Measurements from ENCODE around the gene TGFBR2.
"Not testable (repeated sequence)": the region's sequence is repeated elsewhere in the genome, so short reads cannot be mapped to it uniquely, and the experiment has no call there.

Gene TGFBR2

DNA sequence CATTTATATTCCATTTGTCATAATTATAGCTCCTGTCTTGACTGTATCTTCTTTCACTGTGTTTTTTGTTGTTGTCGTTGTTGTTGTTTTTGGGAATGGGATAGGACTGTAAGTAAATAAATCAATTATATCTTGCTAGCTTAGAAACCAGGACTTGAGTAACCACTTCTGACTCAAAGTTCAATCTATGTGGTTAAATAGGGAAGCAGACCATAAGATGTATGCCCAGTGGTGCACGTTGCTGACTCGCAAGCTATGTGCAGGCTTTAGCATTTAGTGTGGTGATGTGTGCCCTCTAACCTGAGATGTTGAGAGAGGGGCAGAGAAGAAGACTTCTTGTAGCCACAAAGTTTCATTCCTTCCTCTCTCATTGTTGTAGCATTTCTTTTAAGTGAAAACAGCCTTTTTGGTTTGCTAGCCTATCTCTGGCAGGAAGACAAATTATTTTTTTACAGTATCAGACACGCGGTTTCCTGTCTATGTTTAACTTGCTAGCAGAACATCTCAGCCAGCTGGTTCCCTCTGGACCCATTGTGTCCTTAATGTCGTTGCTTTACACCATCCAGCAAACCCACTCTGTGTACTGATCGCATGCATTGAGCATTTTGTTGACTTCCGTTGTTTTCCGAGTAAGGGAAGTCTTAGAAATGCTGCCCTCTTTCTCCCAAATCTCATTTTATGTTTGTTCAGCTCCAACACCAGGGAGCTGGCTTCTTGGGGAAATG lies 52.1 kb downstream of the TGFBR2 start:
- DNase-seq (ENCODE audit: low spot score): peak; percentile 73

DNA sequence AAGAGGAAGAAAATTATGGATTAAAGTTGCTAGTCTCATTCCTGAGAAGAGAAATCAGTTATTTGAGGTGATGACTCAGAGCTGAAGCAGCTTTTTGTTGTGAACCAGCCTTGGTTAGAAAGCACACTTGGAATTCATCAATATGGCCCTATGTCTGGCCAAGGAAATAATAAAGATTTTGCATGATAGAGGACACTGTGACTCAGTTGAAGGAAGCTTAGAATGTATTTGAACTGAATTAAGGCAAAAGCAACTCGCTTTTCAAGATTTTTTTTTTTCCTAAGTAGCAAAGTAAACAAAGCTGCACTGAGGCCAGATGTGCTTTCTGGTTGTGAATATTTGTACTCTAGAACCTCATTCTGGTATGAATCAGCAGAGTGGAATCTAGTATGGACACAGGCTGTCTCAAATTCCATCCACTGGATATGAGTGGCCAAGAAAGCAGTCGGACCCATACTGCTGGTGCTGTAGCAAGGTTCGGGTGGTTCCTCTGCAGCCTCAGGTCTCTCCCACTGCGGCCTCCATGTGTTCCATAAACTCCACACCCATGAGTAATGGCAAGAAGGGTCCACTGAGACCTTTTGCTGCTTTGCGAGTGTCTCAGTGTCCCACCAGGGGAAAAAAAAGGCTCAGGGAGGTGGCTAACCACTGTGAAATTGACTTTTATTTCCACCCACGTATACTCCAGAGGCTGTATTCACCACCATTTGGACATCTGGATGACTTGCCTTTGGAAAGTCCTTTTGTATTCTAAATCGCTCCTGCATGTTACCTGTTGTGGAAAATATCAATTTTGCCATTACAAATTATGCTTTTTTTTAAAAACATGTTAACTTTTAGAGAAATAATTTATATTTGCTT lies 53.1 kb downstream of the TGFBR2 start:
- no peak for DNase-seq (ENCODE audit: low spot score)

DNA sequence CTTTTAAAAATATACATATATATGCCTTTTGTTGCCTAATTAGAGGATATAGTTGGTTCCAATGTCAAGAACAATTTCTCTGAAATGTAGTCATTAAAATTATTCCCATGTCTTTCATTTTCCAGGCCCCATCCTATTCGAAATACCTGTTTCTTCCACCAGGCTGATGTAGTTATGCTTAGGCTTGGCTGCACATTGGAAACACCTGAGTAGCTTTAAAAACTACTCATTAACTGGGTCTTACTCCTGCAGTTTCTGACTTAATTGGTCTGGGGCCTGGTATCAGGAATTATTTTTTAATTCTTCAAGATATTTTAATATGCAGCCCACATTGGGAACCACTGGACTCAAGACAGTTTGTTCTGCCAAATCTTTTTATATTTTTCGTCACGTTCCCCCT lies 53.7 kb downstream of the TGFBR2 start:
- no peak for DNase-seq (ENCODE audit: low spot score)

DNA sequence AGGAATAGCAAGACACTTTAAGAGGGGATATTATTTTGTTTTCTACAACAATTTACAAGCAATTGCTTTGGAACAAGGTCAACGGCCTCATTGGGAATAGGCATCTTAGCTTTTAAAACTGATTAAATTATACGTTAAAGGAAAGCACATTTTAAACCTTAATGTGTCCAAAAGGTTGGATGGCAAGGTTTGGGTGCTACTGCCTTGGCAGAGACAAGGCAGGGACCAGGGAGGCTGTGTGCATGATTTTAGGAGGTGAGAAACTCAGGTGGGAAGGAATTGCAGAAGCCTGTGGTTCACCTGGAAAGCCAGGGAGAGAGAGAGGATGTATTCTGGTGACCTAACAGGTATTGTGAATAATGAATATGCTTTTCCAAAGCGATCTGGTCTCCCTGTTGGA lies 54.3 kb downstream of the TGFBR2 start:
- no peak for DNase-seq (ENCODE audit: low spot score)

DNA sequence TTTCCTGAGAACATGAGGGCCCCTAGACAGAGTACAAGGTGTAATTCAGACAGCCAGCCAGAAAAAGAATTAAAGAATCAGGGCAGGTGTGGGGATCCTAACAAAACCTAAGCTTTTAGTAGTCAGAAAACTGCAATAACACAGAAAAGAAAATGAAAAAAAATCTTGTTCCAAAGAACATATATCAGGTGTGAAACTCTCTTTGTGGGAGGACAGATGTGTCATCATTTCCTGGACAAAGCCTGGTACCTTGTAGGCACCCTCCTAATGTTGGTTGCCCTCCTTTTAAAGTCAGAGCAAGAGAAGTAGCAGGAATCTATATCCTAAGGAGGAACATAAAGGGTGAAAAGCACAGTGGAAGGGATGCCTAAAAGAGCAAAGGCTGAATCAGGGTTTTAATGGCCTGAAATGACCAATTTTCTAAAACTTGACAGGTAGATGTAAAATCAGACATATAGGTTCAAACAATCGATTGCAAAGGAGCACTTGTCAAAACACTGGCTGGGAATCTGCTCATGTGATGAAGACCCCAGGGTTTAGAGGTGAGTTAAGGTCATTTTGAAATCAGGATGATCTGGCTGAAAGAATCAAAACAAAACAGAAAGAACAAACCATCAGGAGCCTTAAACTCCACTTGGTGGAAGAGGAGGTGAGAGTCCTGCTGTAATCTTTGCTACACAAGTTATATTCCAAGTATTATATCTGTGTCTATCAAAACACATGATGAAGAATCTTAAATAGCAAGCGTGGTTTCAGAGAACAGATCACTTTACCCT lies 54.9 kb downstream of the TGFBR2 start:
- peak; percentile 36 for DNase-seq (ENCODE audit: low spot score)

DNA sequence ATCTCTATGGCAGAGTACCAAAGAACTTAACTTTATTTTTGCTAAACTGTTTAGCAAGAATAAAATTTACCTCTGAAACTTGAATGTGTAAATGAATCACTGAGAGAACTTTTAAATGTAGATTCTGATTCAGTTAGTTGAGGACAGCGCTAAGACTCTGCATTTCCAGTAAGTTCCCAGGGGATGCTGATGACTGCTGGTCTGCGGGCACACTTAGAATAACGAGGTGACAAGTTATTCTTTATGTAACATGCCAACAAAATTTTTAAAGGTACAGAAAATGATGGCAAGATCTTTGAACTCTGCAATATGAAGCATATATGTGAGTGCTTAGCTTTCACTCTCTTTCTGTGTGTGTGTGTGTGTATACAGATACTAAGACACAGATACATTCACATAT lies 56.4 kb downstream of the TGFBR2 start:
- DNase-seq (ENCODE audit: low spot score): no peak

DNA sequence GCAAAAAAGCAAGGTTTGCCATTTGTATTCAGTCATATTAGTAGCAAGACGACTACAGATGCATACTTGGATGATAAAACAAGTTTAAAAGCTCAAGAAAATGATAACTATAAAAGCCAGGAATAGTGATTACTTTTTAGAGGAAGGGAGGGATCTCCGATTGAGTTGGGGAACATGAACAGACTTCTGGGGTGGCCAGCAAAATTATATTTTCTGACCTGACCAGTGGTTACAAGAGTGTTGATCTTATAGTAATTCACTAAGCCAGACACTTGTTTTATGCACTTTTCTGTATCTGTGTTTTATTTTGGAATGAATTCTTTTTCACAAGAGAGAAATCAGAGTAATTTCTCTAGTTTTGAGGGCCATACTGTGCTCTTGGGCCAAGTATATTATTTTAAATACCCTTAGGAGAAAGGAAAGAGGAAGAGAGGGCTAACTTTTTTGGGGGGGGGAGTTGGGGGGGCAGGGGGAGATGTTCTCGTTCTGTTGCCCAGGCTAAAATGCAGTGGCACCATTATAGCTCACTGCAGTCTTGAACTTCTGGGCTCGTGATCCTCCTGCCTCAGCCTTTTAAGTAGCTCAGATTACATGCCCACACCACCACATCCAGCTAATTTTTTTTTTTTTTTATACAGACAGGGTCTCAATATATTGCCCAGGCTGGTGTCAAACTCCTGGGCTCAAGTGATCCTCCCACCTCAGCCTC lies 57.3 kb downstream of the TGFBR2 start:
- DNase-seq (ENCODE audit: low spot score): no peak

DNA sequence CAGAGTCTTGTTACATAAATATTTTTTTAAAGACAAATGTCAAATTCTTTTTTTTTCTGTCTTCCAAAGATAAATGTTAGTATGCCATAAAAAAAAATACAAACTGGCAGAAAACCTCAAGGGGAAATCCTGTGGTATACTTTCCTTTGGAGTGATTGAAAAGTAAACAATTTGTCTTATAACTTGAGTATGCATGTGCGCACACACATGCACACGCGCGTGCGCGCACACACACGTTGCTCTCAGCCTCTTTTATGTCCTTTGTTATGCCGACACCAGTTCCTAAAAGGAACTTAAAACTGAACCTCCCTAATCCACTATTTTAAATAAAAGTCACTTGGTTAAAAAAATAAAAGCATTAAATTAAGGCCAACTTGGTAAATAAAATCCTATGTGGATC lies 58.1 kb downstream of the TGFBR2 start:
- DNase-seq (ENCODE audit: low spot score): no peak

DNA sequence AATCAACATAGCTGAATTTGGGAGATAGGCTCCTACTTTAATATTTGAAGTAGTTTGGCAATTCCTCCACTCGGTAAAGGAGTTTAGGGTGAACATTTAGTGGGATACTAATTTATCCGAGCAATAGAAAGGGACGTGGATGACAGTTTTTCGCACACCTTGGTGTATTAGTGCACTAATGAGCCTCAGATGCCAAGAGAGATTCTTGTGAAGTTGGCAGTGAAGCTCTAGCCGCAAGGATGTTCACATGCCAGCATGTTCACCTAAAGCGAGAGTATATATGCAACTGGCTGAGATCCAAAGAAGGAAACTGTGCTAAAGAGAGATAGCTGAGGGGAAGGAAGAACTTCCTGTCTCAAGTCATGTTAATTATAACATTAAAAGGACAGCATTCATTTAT lies 58.5 kb downstream of the TGFBR2 start:
- peak; percentile 68 for DNase-seq (ENCODE audit: low spot score)

DNA sequence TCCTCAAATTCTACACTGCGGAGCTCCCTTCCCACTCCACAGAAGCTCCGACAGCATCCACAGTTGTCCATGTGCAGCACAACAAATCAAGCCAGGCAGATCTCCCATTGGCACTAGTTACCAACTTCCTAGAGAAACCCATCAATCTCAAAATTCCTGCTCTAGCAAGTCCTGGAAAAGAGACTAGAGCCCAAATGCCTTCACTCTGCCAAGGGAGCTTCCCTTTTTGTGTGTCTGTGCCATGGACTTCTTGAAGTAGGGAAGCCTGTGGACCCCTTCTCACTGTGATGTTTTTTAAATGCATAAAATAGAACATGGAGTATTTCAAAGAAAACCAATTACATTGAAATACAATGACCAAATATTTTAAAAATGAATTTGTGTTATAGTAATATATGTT lies 59.1 kb downstream of the TGFBR2 start:
- no peak for DNase-seq (ENCODE audit: low spot score)

DNA sequence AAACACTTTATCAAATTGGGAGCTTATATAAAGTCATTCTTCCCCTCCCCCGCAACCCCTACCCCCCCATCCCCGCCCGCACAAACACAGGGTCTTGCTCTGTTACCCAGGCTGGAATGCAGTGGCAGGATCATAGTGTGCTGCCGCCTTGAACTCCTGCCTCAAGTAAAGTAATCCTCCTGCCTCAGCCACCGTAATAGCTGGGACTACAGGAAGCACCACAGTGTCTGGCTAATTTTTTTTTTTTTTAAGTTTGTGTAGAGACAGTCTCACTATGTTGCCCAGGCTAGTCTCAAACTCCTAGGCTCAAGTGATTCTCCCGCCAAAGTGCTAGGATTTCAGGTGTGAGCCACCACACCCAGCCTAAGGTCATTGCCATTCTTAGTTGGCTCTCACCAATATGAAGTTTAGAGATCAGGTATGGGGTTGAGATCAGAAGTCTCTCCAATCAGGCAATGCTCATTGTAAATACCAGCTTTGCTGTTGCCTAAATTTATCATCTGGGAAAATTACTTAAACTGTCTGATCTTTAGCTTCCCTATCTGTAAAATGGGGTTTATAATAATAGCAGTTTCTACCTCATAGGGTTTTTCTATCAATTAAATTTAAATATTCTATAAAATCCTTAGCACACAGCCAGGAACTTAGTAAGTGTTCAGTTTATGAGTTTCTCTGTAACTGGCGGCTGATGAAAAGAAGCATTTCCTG lies 60.3 kb downstream of the TGFBR2 start:
- no peak for DNase-seq (ENCODE audit: low spot score)

DNA sequence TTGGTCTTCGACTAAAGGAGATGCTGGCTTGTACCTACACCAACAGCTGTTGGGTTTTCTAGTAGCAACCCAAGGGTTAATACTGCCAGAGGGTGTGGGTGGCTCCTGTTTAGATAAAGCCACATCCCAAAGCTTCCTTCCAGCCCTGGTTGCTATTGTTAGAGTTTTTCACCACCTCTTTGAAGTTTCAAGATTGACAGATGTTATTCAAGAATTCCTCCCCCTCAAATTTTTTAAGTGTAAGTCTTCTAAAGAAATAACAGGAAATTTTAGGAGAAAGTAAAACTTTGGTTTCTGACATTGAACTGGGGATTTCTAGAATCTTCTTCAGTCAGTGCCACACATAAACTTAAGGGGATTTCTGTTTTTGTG lies 60.9 kb downstream of the TGFBR2 start:
- DNase-seq (ENCODE audit: low spot score): peak; percentile 63

DNA sequence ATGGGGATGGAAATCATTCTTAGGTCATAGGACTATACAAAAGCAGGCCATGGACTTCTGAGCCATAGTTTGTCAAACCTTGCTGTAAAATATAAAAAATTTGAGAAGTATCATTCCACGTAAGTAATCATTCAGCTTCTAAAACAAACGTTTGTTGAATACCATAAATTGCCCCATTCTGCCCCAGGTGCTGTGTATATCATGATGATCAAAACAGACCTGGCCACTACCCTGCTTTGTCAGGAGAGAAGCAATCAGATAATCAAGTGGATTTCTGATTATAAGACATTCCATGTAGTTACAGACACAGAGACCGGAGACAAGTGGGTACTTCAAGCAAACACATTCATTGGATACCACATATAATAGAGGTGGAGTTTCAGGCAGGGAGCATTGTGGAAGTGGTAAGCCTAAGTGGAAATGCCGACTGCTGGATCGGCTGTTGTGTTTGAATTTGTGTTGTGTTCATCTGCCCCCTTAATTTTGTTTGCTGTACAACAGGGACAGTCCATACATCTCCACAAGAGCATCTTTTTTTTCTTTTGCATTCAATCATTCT lies 61.7 kb downstream of the TGFBR2 start:
- DNase-seq (ENCODE audit: low spot score): no peak

DNA sequence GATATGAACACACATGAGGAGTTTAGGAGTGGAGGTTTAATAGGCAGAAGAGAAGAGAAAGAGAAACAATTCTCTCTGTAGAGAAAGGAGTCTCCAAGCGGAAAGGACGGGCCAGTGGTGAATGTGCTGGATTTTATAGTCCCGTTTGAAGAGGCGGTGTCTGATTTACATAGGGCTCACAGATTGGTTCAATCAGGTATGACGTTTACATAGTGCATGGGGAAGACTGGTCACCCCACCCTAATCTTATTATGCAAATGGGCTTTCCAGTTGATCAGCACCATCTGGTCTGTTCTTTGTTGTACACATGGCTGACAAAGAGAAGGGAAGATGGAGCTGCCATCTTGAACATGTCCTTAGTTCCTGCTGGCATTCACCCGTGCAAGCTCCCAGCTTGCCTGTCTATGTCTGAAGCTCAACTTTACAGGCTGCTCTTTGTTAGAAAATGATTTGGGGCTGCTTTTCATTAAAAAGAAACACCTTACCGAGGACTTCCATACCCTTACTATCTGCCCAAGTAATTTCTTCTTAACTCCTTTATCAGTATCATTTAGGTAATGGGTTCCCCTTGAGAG lies 63.0 kb downstream of the TGFBR2 start:
- DNase-seq (ENCODE audit: low spot score): not testable (repeated sequence)

DNA sequence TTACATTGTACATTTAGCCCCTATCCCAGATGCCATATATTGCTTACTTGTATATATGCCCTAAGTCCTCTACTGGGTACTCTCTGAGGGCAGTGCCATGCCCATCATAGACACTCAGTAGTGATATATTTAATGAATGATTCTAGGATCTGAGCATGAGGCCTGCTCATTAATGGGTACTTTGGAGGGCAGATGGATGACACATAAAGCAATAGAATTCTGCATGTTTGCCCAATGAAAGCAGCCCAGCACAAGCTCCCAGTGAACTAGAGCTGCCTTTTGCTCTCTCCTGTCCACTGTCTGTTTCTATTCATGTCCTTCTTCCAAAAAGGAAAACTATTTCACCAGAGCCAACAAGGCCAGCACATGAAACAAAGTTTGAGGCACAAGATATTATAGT lies 63.9 kb downstream of the TGFBR2 start:
- no peak for DNase-seq (ENCODE audit: low spot score)

DNA sequence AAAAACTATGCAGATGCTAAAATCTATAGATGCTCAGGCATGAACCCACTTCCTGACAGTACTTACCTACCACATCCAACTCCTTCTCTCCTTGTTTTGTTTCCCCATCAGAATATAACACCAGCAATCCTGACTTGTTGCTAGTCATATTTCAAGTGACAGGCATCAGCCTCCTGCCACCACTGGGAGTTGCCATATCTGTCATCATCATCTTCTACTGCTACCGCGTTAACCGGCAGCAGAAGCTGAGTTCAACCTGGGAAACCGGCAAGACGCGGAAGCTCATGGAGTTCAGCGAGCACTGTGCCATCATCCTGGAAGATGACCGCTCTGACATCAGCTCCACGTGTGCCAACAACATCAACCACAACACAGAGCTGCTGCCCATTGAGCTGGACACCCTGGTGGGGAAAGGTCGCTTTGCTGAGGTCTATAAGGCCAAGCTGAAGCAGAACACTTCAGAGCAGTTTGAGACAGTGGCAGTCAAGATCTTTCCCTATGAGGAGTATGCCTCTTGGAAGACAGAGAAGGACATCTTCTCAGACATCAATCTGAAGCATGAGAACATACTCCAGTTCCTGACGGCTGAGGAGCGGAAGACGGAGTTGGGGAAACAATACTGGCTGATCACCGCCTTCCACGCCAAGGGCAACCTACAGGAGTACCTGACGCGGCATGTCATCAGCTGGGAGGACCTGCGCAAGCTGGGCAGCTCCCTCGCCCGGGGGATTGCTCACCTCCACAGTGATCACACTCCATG lies 65.3 kb downstream of the TGFBR2 start:
- DNase-seq (ENCODE audit: low spot score): no peak

DNA sequence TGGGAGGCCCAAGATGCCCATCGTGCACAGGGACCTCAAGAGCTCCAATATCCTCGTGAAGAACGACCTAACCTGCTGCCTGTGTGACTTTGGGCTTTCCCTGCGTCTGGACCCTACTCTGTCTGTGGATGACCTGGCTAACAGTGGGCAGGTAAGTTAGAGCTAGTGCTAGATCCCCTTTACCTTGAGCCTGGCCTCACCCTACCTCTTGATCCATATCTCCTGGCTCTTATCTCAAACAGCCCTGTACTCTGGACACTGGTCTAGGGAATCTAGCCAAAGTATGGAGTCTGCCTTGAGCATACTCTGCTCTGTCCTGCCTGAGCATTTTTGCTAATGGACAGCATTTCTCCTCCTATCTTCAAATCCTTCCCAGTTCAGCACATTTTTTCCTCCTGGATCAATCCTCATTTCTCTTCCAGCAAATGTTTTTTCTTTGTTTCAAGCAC lies 65.9 kb downstream of the TGFBR2 start:
- no peak for DNase-seq (ENCODE audit: low spot score)

DNA sequence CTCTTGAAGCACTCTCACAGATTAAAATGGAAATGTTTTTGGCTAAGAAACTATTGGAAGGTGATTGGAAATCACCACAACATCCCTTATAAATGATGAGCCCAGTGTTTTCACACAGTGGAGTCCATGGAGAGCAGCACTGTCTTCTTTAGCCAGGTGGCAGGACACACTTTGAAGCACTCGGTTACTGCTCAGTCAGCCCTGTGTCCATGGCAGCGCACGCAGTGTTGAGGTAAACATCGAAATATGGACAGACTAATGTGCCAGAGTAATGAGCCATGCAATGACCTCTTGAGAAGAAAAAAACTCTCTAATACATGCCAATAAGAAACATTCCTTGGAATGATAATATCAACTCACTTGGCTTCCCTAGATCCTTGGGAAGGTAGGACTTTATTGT lies 66.6 kb downstream of the TGFBR2 start:
- no peak for DNase-seq (ENCODE audit: low spot score)

DNA sequence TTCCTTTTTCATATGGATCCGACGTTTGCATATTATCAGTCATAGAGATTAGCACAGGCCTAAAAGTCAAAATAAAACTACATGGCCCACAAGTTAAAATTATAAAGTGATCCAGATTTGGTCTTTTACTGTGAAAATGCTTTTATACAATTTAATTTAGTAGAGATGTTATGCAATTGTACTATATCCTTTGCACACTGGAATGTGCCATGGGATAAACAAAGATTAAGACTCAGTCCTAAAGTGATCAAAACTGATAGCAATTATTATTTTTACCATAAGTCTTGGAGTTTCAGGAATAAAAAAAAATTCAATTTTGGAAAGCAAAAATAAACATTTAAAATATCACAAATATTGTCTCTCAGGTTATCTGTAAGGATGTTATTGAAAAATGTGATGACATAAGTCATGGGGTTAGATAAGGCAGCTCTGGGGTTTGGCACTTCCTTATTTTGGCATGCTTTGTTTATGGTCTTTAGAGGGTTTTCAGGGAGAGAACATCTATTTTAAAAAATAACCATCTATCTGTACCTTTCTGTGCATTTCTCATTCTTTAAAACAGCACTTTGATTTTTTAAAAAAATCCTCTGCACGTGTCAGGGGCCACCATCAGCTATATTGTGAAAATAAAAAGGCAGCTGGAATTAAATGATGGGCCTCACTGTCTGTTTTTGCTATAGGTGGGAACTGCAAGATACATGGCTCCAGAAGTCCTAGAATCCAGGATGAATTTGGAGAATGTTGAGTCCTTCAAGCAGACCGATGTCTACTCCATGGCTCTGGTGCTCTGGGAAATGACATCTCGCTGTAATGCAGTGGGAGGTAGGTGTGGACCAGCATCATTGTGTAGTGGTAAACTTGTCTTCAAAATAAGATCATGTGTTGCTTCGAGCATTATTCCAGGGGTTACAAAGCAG lies 67.3 kb downstream of the TGFBR2 start:
- DNase-seq (ENCODE audit: low spot score): no peak

All from CD4-positive, alpha-beta T cell treated with Interleukin-6 at 100 ng/mL for 8 hours (primary cell).